Keratinocyte (primary cell): ENCODE data around the gene CLSTN2.

Experiments
- CTCF ChIP-seq, 3 experiments: IDR thresholded peaks in 1 of 3; conservative IDR thresholded peaks in 1 of 3; optimal IDR thresholded peaks in 1 of 3; 2 replicates in 2 of 3; 3 replicates in 1 of 3; pipeline versions ENCODE3 to v1.5.1; 2011; ENCODE audit warnings: low read length in 3 of 3, mild to moderate bottlenecking in 3 of 3, moderate library complexity in 2 of 3, control low read depth in 1 of 3, inconsistent platforms in 1 of 3; ENCODE audit not compliant: insufficient read depth in 2 of 3; ENCODE audit errors: extremely low read depth in 1 of 3
- EZH2 ChIP-seq: IDR thresholded peaks from one replicate; pipeline ENCODE4 v1.6.1; 2012; ENCODE audit warnings: inconsistent platforms, mild to moderate bottlenecking, low read length, moderate library complexity

- TF ChIP-seq CTCF (optimal IDR thresholded peaks at IDR 0.05 in 1 of 3, IDR thresholded peaks at IDR 0.05 in 1 of 3, conservative IDR thresholded peaks at IDR 0.05 in 1 of 3; ENCODE audit: extremely low read depth in 1 of 3, insufficient read depth in 2 of 3, low read length in 3 of 3) (no peak), EZH2 (no peak)
These were observed 211.7 kb downstream of the CLSTN2 start for GRCh38 chr3:140146668-140147067.
